Measurements from ENCODE around the gene DISC1. TPM values are rescaled to one million over a fixed set of nuclear protein-coding genes. Genes with fewer than 3 reads are reported as not detected.
"Not testable (repeated sequence)": the region's sequence is repeated elsewhere in the genome, so short reads cannot be mapped to it uniquely, and the experiment has no call there.

Gene DISC1
- total RNA-seq, 2 donors from 2014 or later, result 2.9 to 5.8 TPM

GRCh38 chr1:231612393-231613089, 14.0 kb upstream of the DISC1 start:
- peak; percentile 77 to 91 for ATAC-seq (replicated peaks in 1 of 2)
- Mint-ChIP-seq H3K27ac (peak overlapping the region; percentile 20), H3K4me3 (peak overlapping the region; percentile 70 to 81), H3K36me3 (ENCODE audit: insufficient read depth in 2 of 2) (peaks cover 10 to 17% of the 10 kb centered on the region in 2 donors), H3K27me3 (ENCODE audit: low read depth) (no peaks in the 10 kb centered on the region), H3K4me1 (ENCODE audit: low read depth) (peaks cover 40% of the 10 kb centered on the region), H3K9me3 (peaks cover 4 to 10% of the 10 kb centered on the region in 2 donors)
- peak; percentile 35 to 51 for DNase-seq

GRCh38 chr1:231613419-231614349, 12.9 kb upstream of the DISC1 start:
- H3K36me3 Mint-ChIP-seq (ENCODE audit: insufficient read depth in 2 of 2), result peaks cover 10 to 17% of the 10 kb centered on the region in 2 donors
- peaks cover 4 to 10% of the 10 kb centered on the region in 2 donors for H3K9me3 Mint-ChIP-seq
- H3K27ac Mint-ChIP-seq, result peak overlapping the region; percentile 69
- H3K27me3 Mint-ChIP-seq (ENCODE audit: low read depth), result no peaks in the 10 kb centered on the region
- peaks cover 40% of the 10 kb centered on the region for H3K4me1 Mint-ChIP-seq (ENCODE audit: low read depth)
- ATAC-seq (replicated peaks in 1 of 2) (no peak), DNase-seq (no peak)
- peak overlapping the region; percentile 70 to 81 for H3K4me3 Mint-ChIP-seq

GRCh38 chr1:231616667-231617066, 9.9 kb upstream of the DISC1 start:
- peaks cover 31% of the 10 kb centered on the region for H3K4me1 Mint-ChIP-seq (ENCODE audit: low read depth)
- H3K36me3 Mint-ChIP-seq (ENCODE audit: insufficient read depth in 2 of 2), result peaks cover 10 to 17% of the 10 kb centered on the region in 2 donors
- peaks cover 4 to 10% of the 10 kb centered on the region in 2 donors for H3K9me3 Mint-ChIP-seq
- DNase-seq, result no peak
- peaks cover 9% of the 10 kb centered on the region for H3K27me3 Mint-ChIP-seq (ENCODE audit: low read depth)
- ATAC-seq (replicated peaks in 1 of 2), result no peak
- no peak overlapping the region for H3K4me3 Mint-ChIP-seq
- no peak overlapping the region for H3K27ac Mint-ChIP-seq

- DNase-seq (no peak), ATAC-seq (replicated peaks in 1 of 2) (peak in 1 of 2 donors; percentile 37)
- peaks cover 8 to 12% of the 10 kb centered on the region in 2 donors for H3K36me3 Mint-ChIP-seq (ENCODE audit: insufficient read depth in 2 of 2)
- H3K27me3 Mint-ChIP-seq (ENCODE audit: low read depth), result peaks cover 19% of the 10 kb centered on the region
- no peak overlapping the region for H3K27ac Mint-ChIP-seq
- peaks cover 10% of the 10 kb centered on the region for H3K4me1 Mint-ChIP-seq (ENCODE audit: low read depth)
- H3K9me3 Mint-ChIP-seq, result peaks cover 1 to 9% of the 10 kb centered on the region in 2 donors
- no peak overlapping the region for H3K4me3 Mint-ChIP-seq
Observed at GRCh38 chr1:231618609-231619256, 7.9 kb upstream of the DISC1 start.

GRCh38 chr1:231619257-231619634, 7.3 kb upstream of the DISC1 start:
- Mint-ChIP-seq H3K4me3 (no peak overlapping the region), H3K9me3 (peaks cover 1 to 8% of the 10 kb centered on the region in 2 donors), H3K4me1 (ENCODE audit: low read depth) (peaks cover 5% of the 10 kb centered on the region), H3K27me3 (ENCODE audit: low read depth) (peaks cover 20% of the 10 kb centered on the region), H3K36me3 (ENCODE audit: insufficient read depth in 2 of 2) (peaks cover 6 to 9% of the 10 kb centered on the region in 2 donors), H3K27ac (no peak overlapping the region)
- DNase-seq (no peak), ATAC-seq (replicated peaks in 1 of 2) (no peak)

GRCh38 chr1:231625042-231625441, 1.5 kb upstream of the DISC1 start:
- DNase-seq; H3K36me3 Mint-ChIP-seq (ENCODE audit: insufficient read depth in 2 of 2); H3K27ac Mint-ChIP-seq; ATAC-seq (replicated peaks in 1 of 2); H3K4me3 Mint-ChIP-seq; H3K9me3 Mint-ChIP-seq: not testable (repeated sequence)
- H3K27me3 Mint-ChIP-seq (ENCODE audit: low read depth), result peaks cover 20% of the 10 kb centered on the region
- peaks cover 31% of the 10 kb centered on the region for H3K4me1 Mint-ChIP-seq (ENCODE audit: low read depth)

GRCh38 chr1:231625975-231626534, 535 bp upstream of the DISC1 start:
- H3K27ac Mint-ChIP-seq, result peak overlapping the region; percentile 21

GRCh38 chr1:231626951-231627614, 493 bp downstream of the DISC1 start:
- Mint-ChIP-seq H3K9me3 (no peaks in the 10 kb centered on the region), H3K27ac (no peak overlapping the region)

More at GRCh38 chr1:231625975-231626534, 535 bp upstream of the DISC1 start:
- H3K4me3 Mint-ChIP-seq, result peak overlapping the region; percentile 79 to 86
- peaks cover 31% of the 10 kb centered on the region for H3K4me1 Mint-ChIP-seq (ENCODE audit: low read depth)
- H3K27me3 Mint-ChIP-seq (ENCODE audit: low read depth), result peaks cover 17% of the 10 kb centered on the region
- no peaks in the 10 kb centered on the region for H3K36me3 Mint-ChIP-seq (ENCODE audit: insufficient read depth in 2 of 2)
- H3K9me3 Mint-ChIP-seq, result no peaks in the 10 kb centered on the region
- ATAC-seq (replicated peaks in 1 of 2) (no peak), DNase-seq (no peak)

GRCh38 chr1:231628207-231628876, 1.8 kb downstream of the DISC1 start:
- Mint-ChIP-seq H3K27ac (peak overlapping the region; percentile 21), H3K9me3 (no peaks in the 10 kb centered on the region), H3K4me3 (peak overlapping the region; percentile 79 to 86), H3K4me1 (ENCODE audit: low read depth) (peaks cover 36% of the 10 kb centered on the region), H3K27me3 (ENCODE audit: low read depth) (peaks cover 5% of the 10 kb centered on the region), H3K36me3 (ENCODE audit: insufficient read depth in 2 of 2) (no peaks in the 10 kb centered on the region)
- DNase-seq (peak; percentile 51 to 77), ATAC-seq (replicated peaks in 1 of 2) (peak; percentile 62 to 76)

More at GRCh38 chr1:231626951-231627614, 493 bp downstream of the DISC1 start:
- peak; percentile 43 to 47 for DNase-seq
- Mint-ChIP-seq H3K4me3 (peak overlapping the region; percentile 79 to 86), H3K27me3 (ENCODE audit: low read depth) (peaks cover 10% of the 10 kb centered on the region), H3K4me1 (ENCODE audit: low read depth) (peaks cover 31% of the 10 kb centered on the region), H3K36me3 (ENCODE audit: insufficient read depth in 2 of 2) (no peaks in the 10 kb centered on the region)
- ATAC-seq (replicated peaks in 1 of 2), result peak; percentile 56 to 63

- H3K4me3 Mint-ChIP-seq, result peak overlapping the region; percentile 60 to 79
- H3K27me3 Mint-ChIP-seq (ENCODE audit: low read depth), result no peaks in the 10 kb centered on the region
- ATAC-seq (replicated peaks in 1 of 2) (no peak), DNase-seq (peak in 1 of 2 donors; percentile 17)
- no peaks in the 10 kb centered on the region for H3K36me3 Mint-ChIP-seq (ENCODE audit: insufficient read depth in 2 of 2)
- H3K27ac Mint-ChIP-seq, result no peak overlapping the region
- no peaks in the 10 kb centered on the region for H3K9me3 Mint-ChIP-seq
- peaks cover 36% of the 10 kb centered on the region for H3K4me1 Mint-ChIP-seq (ENCODE audit: low read depth)
Observed at GRCh38 chr1:231629132-231629531, 2.5 kb downstream of the DISC1 start.

GRCh38 chr1:231630558-231631205, 4.1 kb downstream of the DISC1 start:
- no peak overlapping the region for H3K4me3 Mint-ChIP-seq
- ATAC-seq (replicated peaks in 1 of 2), result no peak
- H3K36me3 Mint-ChIP-seq (ENCODE audit: insufficient read depth in 2 of 2), result no peaks in the 10 kb centered on the region
- no peaks in the 10 kb centered on the region for H3K9me3 Mint-ChIP-seq
- no peak for DNase-seq
- H3K4me1 Mint-ChIP-seq (ENCODE audit: low read depth), result peaks cover 35% of the 10 kb centered on the region
- H3K27ac Mint-ChIP-seq, result no peak overlapping the region
- no peaks in the 10 kb centered on the region for H3K27me3 Mint-ChIP-seq (ENCODE audit: low read depth)
